Central memory CD8-positive, alpha-beta T cell (primary cell): ENCODE results near the gene SLC37A2.
"Not testable (repeated sequence)": the region's sequence is repeated elsewhere in the genome, so short reads cannot be mapped to it uniquely, and the experiment has no call there.

Experiments used
- ATAC-seq: fragments of 150-1000 bp; cut with Tn5 transposase; replicated peaks from 2 replicates; pipeline ENCODE4 v1.10.0; 2022; ENCODE audit warnings: mild to moderate bottlenecking, moderate FRiP score, moderate number of reproducible peaks; ENCODE audit not compliant: poor library complexity, severe bottlenecking; ENCODE audit errors: extremely low read depth
- DNase-seq, 2 donors: peaks; one replicate each; pipeline ENCODE4 v3.0.0; 2021; ENCODE audit warnings: low spot score in 2 of 2
- H3K27ac Mint-ChIP-seq: one replicate; pipeline ENCODE4 v1.8.0; 2022; ENCODE audit warnings: low read depth, mild to moderate bottlenecking, moderate library complexity, mixed read lengths
- H3K27me3 Mint-ChIP-seq: one replicate; pipeline ENCODE4 v1.8.0; 2022; ENCODE audit warnings: mixed read lengths
- H3K36me3 Mint-ChIP-seq: one replicate; pipeline ENCODE4 v1.8.0; 2022; ENCODE audit warnings: mild to moderate bottlenecking, moderate library complexity, mixed read lengths; ENCODE audit not compliant: insufficient read depth
- H3K4me1 Mint-ChIP-seq: one replicate; pipeline ENCODE4 v1.8.0; 2022; ENCODE audit warnings: mixed read lengths
- H3K4me3 Mint-ChIP-seq: one replicate; pipeline ENCODE4 v1.8.0; 2022; ENCODE audit warnings: mild to moderate bottlenecking, moderate library complexity, mixed read lengths
- H3K9me3 Mint-ChIP-seq: one replicate; pipeline ENCODE4 v1.8.0; 2022; ENCODE audit warnings: mixed read lengths

The SLC37A2 gene

GRCh38 chr11:125081098-125081798 lies 18.1 kb downstream of the SLC37A2 start:
- Mint-ChIP-seq H3K4me1 (no peaks in the 10 kb centered on the region), H3K9me3 (no peaks in the 10 kb centered on the region), H3K27me3 (peaks cover 47% of the 10 kb centered on the region), H3K4me3 (no peak overlapping the region), H3K36me3 (peaks cover 2% of the 10 kb centered on the region), H3K27ac (no peak overlapping the region)
- ATAC-seq (no peak), DNase-seq (no peak)

- Mint-ChIP-seq H3K36me3 (peaks cover 2% of the 10 kb centered on the region), H3K27me3 (peaks cover 41% of the 10 kb centered on the region), H3K27ac (no peak overlapping the region), H3K9me3 (no peaks in the 10 kb centered on the region), H3K4me3 (no peak overlapping the region), H3K4me1 (no peaks in the 10 kb centered on the region)
- ATAC-seq (no peak), DNase-seq (no peak)
These were observed 18.9 kb downstream of the SLC37A2 start for GRCh38 chr11:125082040-125082439.

- no peak for DNase-seq
- no peaks in the 10 kb centered on the region for H3K4me1 Mint-ChIP-seq
- no peaks in the 10 kb centered on the region for H3K9me3 Mint-ChIP-seq
- no peak for ATAC-seq
- H3K27ac Mint-ChIP-seq, result no peak overlapping the region
- H3K27me3 Mint-ChIP-seq, result peaks cover 33% of the 10 kb centered on the region
- peaks cover 2% of the 10 kb centered on the region for H3K36me3 Mint-ChIP-seq
- no peak overlapping the region for H3K4me3 Mint-ChIP-seq
These were observed 19.7 kb downstream of the SLC37A2 start for GRCh38 chr11:125082611-125083311.

- Mint-ChIP-seq H3K36me3 (no peaks in the 10 kb centered on the region), H3K4me3 (no peak overlapping the region), H3K4me1 (no peaks in the 10 kb centered on the region), H3K27ac (no peak overlapping the region), H3K27me3 (peaks cover 26% of the 10 kb centered on the region), H3K9me3 (no peaks in the 10 kb centered on the region)
- DNase-seq (no peak), ATAC-seq (no peak)
These were observed 20.4 kb downstream of the SLC37A2 start for GRCh38 chr11:125083312-125084056.

- ATAC-seq (no peak), DNase-seq (no peak)
- H3K9me3 Mint-ChIP-seq, result no peaks in the 10 kb centered on the region
- no peaks in the 10 kb centered on the region for H3K4me1 Mint-ChIP-seq
- H3K4me3 Mint-ChIP-seq, result no peak overlapping the region
- H3K27me3 Mint-ChIP-seq, result peaks cover 21% of the 10 kb centered on the region
- no peaks in the 10 kb centered on the region for H3K36me3 Mint-ChIP-seq
- H3K27ac Mint-ChIP-seq, result no peak overlapping the region
These were observed 20.9 kb downstream of the SLC37A2 start for GRCh38 chr11:125084057-125084416.

GRCh38 chr11:125084761-125085231 lies 21.7 kb downstream of the SLC37A2 start:
- ATAC-seq, result no peak
- no peak overlapping the region for H3K27ac Mint-ChIP-seq

GRCh38 chr11:125085301-125086081 lies 22.4 kb downstream of the SLC37A2 start:
- Mint-ChIP-seq H3K27me3 (peaks cover 14% of the 10 kb centered on the region), H3K27ac (peak overlapping the region; percentile 27), H3K4me1 (no peaks in the 10 kb centered on the region), H3K4me3 (no peak overlapping the region), H3K9me3 (no peaks in the 10 kb centered on the region), H3K36me3 (no peaks in the 10 kb centered on the region)
- ATAC-seq (no peak), DNase-seq (no peak)

More at GRCh38 chr11:125084761-125085231, 21.7 kb downstream of the SLC37A2 start:
- no peak overlapping the region for H3K4me3 Mint-ChIP-seq
- H3K27me3 Mint-ChIP-seq, result peaks cover 19% of the 10 kb centered on the region
- H3K4me1 Mint-ChIP-seq, result no peaks in the 10 kb centered on the region
- H3K9me3 Mint-ChIP-seq, result no peaks in the 10 kb centered on the region
- H3K36me3 Mint-ChIP-seq, result no peaks in the 10 kb centered on the region
- DNase-seq, result no peak

GRCh38 chr11:125086633-125087296 lies 23.7 kb downstream of the SLC37A2 start:
- peaks cover 10% of the 10 kb centered on the region for H3K27me3 Mint-ChIP-seq
- DNase-seq, result no peak
- no peaks in the 10 kb centered on the region for H3K4me1 Mint-ChIP-seq
- H3K36me3 Mint-ChIP-seq, result no peaks in the 10 kb centered on the region
- no peak for ATAC-seq
- no peak overlapping the region for H3K4me3 Mint-ChIP-seq
- H3K9me3 Mint-ChIP-seq, result no peaks in the 10 kb centered on the region
- H3K27ac Mint-ChIP-seq, result no peak overlapping the region

- no peak overlapping the region for H3K4me3 Mint-ChIP-seq
- ATAC-seq (no peak), DNase-seq (no peak)
- H3K4me1 Mint-ChIP-seq, result no peaks in the 10 kb centered on the region
- H3K36me3 Mint-ChIP-seq, result no peaks in the 10 kb centered on the region
- no peak overlapping the region for H3K27ac Mint-ChIP-seq
- no peaks in the 10 kb centered on the region for H3K9me3 Mint-ChIP-seq
- peaks cover 10% of the 10 kb centered on the region for H3K27me3 Mint-ChIP-seq
These were observed 25.0 kb downstream of the SLC37A2 start for GRCh38 chr11:125088123-125088522.

GRCh38 chr11:125088576-125089455 lies 25.7 kb downstream of the SLC37A2 start:
- Mint-ChIP-seq H3K27me3 (peaks cover 10% of the 10 kb centered on the region), H3K9me3 (no peaks in the 10 kb centered on the region)

GRCh38 chr11:125089481-125089880 lies 26.4 kb downstream of the SLC37A2 start:
- not testable (repeated sequence) for H3K36me3 Mint-ChIP-seq, H3K9me3 Mint-ChIP-seq, DNase-seq, H3K27me3 Mint-ChIP-seq, H3K4me3 Mint-ChIP-seq, ATAC-seq, H3K4me1 Mint-ChIP-seq, H3K27ac Mint-ChIP-seq

More at GRCh38 chr11:125088576-125089455, 25.7 kb downstream of the SLC37A2 start:
- H3K4me3 Mint-ChIP-seq, result no peak overlapping the region
- H3K36me3 Mint-ChIP-seq, result no peaks in the 10 kb centered on the region
- H3K4me1 Mint-ChIP-seq, result no peaks in the 10 kb centered on the region
- no peak overlapping the region for H3K27ac Mint-ChIP-seq
- no peak for ATAC-seq
- DNase-seq, result no peak
